ENCODE data around the gene CCDC70. TPM values are rescaled to one million over a fixed set of nuclear protein-coding genes. Genes with fewer than 3 reads are reported as not detected.

CCDC70 gene
- total and polyA plus RNA-seq, 12 donors = not detected

- WGBS, 2 donors = 92 to 96% methylated on average over 3 of the region's 3 CpGs
Observed at GRCh38 chr13:51837016-51837415, 24.8 kb upstream of the CCDC70 start.

GRCh38 chr13:51838240-51838846 is 23.4 kb upstream of the CCDC70 start:
- H3K27ac ChIP-seq = peak overlapping the region in 1 of 10 donors; percentile 76
- no peak for ATAC-seq
- no peak overlapping the region for H3K4me3 ChIP-seq
- intact Hi-C loops (cut with DNase I) = no loop called here
- TF ChIP-seq CTCF (IDR thresholded peaks at IDR 0.05) = no peak
- H3K27me3 ChIP-seq = no peaks in the 10 kb centered on the region
- H3K4me1 ChIP-seq = peaks cover 0 to 6% (median 0%) of the 10 kb centered on the region in 9 donors
- no peaks in the 10 kb centered on the region for H3K36me3 ChIP-seq
- no peaks in the 10 kb centered on the region for H3K9me3 ChIP-seq
- WGBS, 2 donors = 92 to 93% methylated on average over 8 of the region's 8 CpGs
- DNase-seq = no peak

More at GRCh38 chr13:51837016-51837415, 24.8 kb upstream of the CCDC70 start:
- no peak for DNase-seq
- intact Hi-C loops (cut with DNase I) = no loop called here
- no peaks in the 10 kb centered on the region for H3K36me3 ChIP-seq
- H3K27ac ChIP-seq = peak overlapping the region in 1 of 10 donors; percentile 76
- no peak for TF ChIP-seq CTCF (IDR thresholded peaks at IDR 0.05)
- no peaks in the 10 kb centered on the region for H3K27me3 ChIP-seq
- H3K9me3 ChIP-seq = no peaks in the 10 kb centered on the region
- no peak for ATAC-seq
- H3K4me3 ChIP-seq = no peak overlapping the region
- peaks cover 0 to 9% (median 4%) of the 10 kb centered on the region in 9 donors for H3K4me1 ChIP-seq

GRCh38 chr13:51839711-51840540 is 21.8 kb upstream of the CCDC70 start:
- DNase-seq (no peak), ATAC-seq (peak in 4 of 8 donors; percentile 36 to 63 (median 49))
- WGBS, 2 donors = 67 to 74% methylated on average over 10 of the region's 10 CpGs
- TF ChIP-seq CTCF (IDR thresholded peaks at IDR 0.05) = no peak
- Histone ChIP-seq H3K27me3 (no peaks in the 10 kb centered on the region), H3K4me3 (no peak overlapping the region), H3K27ac (no peak overlapping the region), H3K36me3 (no peaks in the 10 kb centered on the region), H3K4me1 (peaks cover 0 to 7% (median 0%) of the 10 kb centered on the region in 9 donors), H3K9me3 (no peaks in the 10 kb centered on the region)
- intact Hi-C loops (cut with DNase I) = loop anchor here in 2 of 10 donors (10.0 kb wide), 1 partner anchor 285 kb away; the partner anchor contains the start of gene NEK5 (in 2 of the 2)

- intact Hi-C loops (cut with DNase I) = loop anchor here in 2 of 10 donors (10.0 kb wide), 1 partner anchor 284 kb away; the partner anchor contains the start of gene NEK5 (in 2 of the 2)
- Histone ChIP-seq H3K9me3 (no peaks in the 10 kb centered on the region), H3K36me3 (no peaks in the 10 kb centered on the region), H3K4me1 (peaks cover 0 to 12% (median 0%) of the 10 kb centered on the region in 9 donors), H3K4me3 (no peak overlapping the region), H3K27me3 (no peaks in the 10 kb centered on the region), H3K27ac (no peak overlapping the region)
- no peak for TF ChIP-seq CTCF (IDR thresholded peaks at IDR 0.05)
- DNase-seq (no peak), ATAC-seq (no peak)
- 81 to 83% methylated on average over 6 of the region's 6 CpGs for WGBS, 2 donors
Observed at GRCh38 chr13:51840917-51841316, 20.9 kb upstream of the CCDC70 start.
